Stomach (tissue), 9 donors: Measurements from ENCODE around the gene SLC49A4. TPM values are rescaled to one million over a fixed set of nuclear protein-coding genes. Genes with fewer than 3 reads are reported as not detected.

Experiments
- DNase-seq, 2 donors: peaks; one replicate each; pipeline versions ENCODE4 v3.0.0 to v3.0.0-alpha.2; 2013 to 2019
- H3K27ac ChIP-seq, 5 donors: fragments of 200-600 bp in 4 of 5; sonication (generic) in 4 of 5; one replicate each; pipeline ENCODE4 v1.5.1; 2013 to 2019; ENCODE audit warnings: mild to moderate bottlenecking in 1 of 5, moderate library complexity in 1 of 5
- H3K27me3 ChIP-seq, 3 donors: fragments of 200-600 bp; sonication (generic); one replicate each; pipeline ENCODE4 v1.5.1; 2017 to 2019; ENCODE audit warnings: mixed run types in 1 of 3
- H3K36me3 ChIP-seq, 4 donors: fragments of 200-600 bp; sonication (generic); 1 replicate in 3 of 4; 2 replicates in 1 of 4; pipeline ENCODE4 v1.5.1; 2016 to 2019
- H3K4me1 ChIP-seq, 4 donors: fragments of 200-600 bp; sonication (generic); one replicate each; pipeline ENCODE4 v1.5.1; 2016 to 2019
- H3K4me3 ChIP-seq, 4 donors: fragments of 200-600 bp; sonication (generic) in 3 of 4; one replicate each; pipeline ENCODE4 v1.5.1; 2016 to 2019; ENCODE audit warnings: mild to moderate bottlenecking in 1 of 4
- H3K9me3 ChIP-seq, 4 donors: fragments of 200-600 bp; sonication (generic); one replicate each; pipeline ENCODE4 v1.5.1; 2016 to 2019
- CTCF ChIP-seq, 7 experiments: fragments of 450-650 bp in 4 of 7; fragments of 200-600 bp in 3 of 7; sonication (generic) in 3 of 7; IDR thresholded peaks; one replicate each; pipeline ENCODE4 v1.5.1; 2016 to 2019; ENCODE audit warnings: antibody characterized with exemption in 7 of 7, control low read depth in 2 of 7, mild to moderate bottlenecking in 1 of 7
- EP300 ChIP-seq: sonication (generic); formaldehyde crosslinking; IDR thresholded peaks from one replicate; pipeline ENCODE4 v1.6.1; 2017; ENCODE audit warnings: antibody characterized with exemption
- POLR2A ChIP-seq, 4 donors: fragments of 450-650 bp; IDR thresholded peaks; one replicate each; pipeline ENCODE4 v1.6.1; 2016; ENCODE audit warnings: antibody characterized with exemption in 4 of 4, control low read depth in 2 of 4, mild to moderate bottlenecking in 1 of 4, moderate library complexity in 1 of 4
- POLR2AphosphoS5 ChIP-seq, 3 donors: sonication (generic); formaldehyde crosslinking; IDR thresholded peaks; one replicate each; pipeline ENCODE4 v1.6.1; 2016; ENCODE audit warnings: antibody characterized with exemption in 3 of 3
- WGBS, 5 donors: extraction: QIAGEN DNeasy Blood & Tissue Kit in 3 of 5; methylation state at CpG; one replicate each; pipeline versions ENCODE4 v1.1.5 to v1.1.7; 2013 to 2018; 5-methylcytosine and 5-hydroxymethylcytosine counted together
- intact Hi-C: fragments of 100-400 bp; cut with DNase I; formaldehyde crosslinking; loops from one replicate; pipeline ENCODE4 v1.15.1; 2023; ENCODE audit warnings: low total_unique reads
- polyA plus RNA-seq, 3 donors: library from polyadenylated mRNA; stranded (reverse); fragments of 200-250 nt; gene quantifications; one replicate each; pipeline ENCODE4 v1.2.3, GENCODE V29; 2013
- total RNA-seq, 5 donors: library from RNA; depleted of rRNA; stranded (reverse); fragments of >200 nt; gene quantifications; one replicate each; pipeline versions ENCODE4 v1.1.0 to v1.2.3, GENCODE V29; 2014 to 2016
- donor health status: healthy with polysubstance abuse.
- donor health status: Bipolar disorder and iron deficiency.
- donor health status: healthy.

SLC49A4 gene
- total and polyA plus RNA-seq, 8 donors = 0.31 to 28.8 (median 3.6) TPM

- H3K4me3 ChIP-seq = no peak overlapping the region
- TF ChIP-seq CTCF (IDR thresholded peaks at IDR 0.05) (no peak), POLR2AphosphoS5 (IDR thresholded peaks at IDR 0.05) (no peak), POLR2A (IDR thresholded peaks at IDR 0.05) (no peak), EP300 (no peak)
- no peaks in the 10 kb centered on the region for H3K27me3 ChIP-seq
- no peaks in the 10 kb centered on the region for H3K9me3 ChIP-seq
- peaks cover 0 to 22% (median 4%) of the 10 kb centered on the region in 4 donors for H3K4me1 ChIP-seq
- peaks cover 0 to 3% (median 0%) of the 10 kb centered on the region in 4 donors for H3K36me3 ChIP-seq
- DNase-seq = no peak
- WGBS, 5 donors = 78 to 93% (median 83%) methylated on average over 4 of the region's 4 CpGs
- intact Hi-C loops = no loop called here
- H3K27ac ChIP-seq = no peak overlapping the region
Measured at GRCh38 chr3:122890720-122891220, 95.9 kb downstream of the SLC49A4 start.

- H3K36me3 ChIP-seq = no peaks in the 10 kb centered on the region
- H3K9me3 ChIP-seq = no peaks in the 10 kb centered on the region
- TF ChIP-seq POLR2A (IDR thresholded peaks at IDR 0.05) (no peak), POLR2AphosphoS5 (IDR thresholded peaks at IDR 0.05) (no peak), CTCF (IDR thresholded peaks at IDR 0.05) (no peak), EP300 (no peak)
- intact Hi-C loops = no loop called here
- WGBS, 5 donors = 88 to 92% (median 89%) methylated on average over 21 of the region's 21 CpGs
- H3K27ac ChIP-seq = no peak overlapping the region
- DNase-seq = no peak
- H3K27me3 ChIP-seq = no peaks in the 10 kb centered on the region
- no peak overlapping the region for H3K4me3 ChIP-seq
- H3K4me1 ChIP-seq = peaks cover 0 to 22% (median 4%) of the 10 kb centered on the region in 4 donors
Measured at GRCh38 chr3:122892118-122892960, 97.5 kb downstream of the SLC49A4 start.

GRCh38 chr3:122893282-122893681, 98.4 kb downstream of the SLC49A4 start:
- 68 to 75% (median 69%) methylated on average over 8 of the region's 8 CpGs for WGBS, 5 donors
- DNase-seq = no peak
- Histone ChIP-seq H3K27me3 (no peaks in the 10 kb centered on the region), H3K4me1 (peaks cover 0 to 22% (median 4%) of the 10 kb centered on the region in 4 donors), H3K27ac (no peak overlapping the region), H3K36me3 (no peaks in the 10 kb centered on the region), H3K4me3 (no peak overlapping the region), H3K9me3 (no peaks in the 10 kb centered on the region)
- TF ChIP-seq POLR2A (IDR thresholded peaks at IDR 0.05) = no peak
- TF ChIP-seq EP300 = no peak
- intact Hi-C loops = no loop called here

GRCh38 chr3:122893754-122894668, 99.1 kb downstream of the SLC49A4 start:
- H3K27me3 ChIP-seq = peaks cover 0 to 5% (median 0%) of the 10 kb centered on the region in 3 donors
- H3K4me3 ChIP-seq = no peak overlapping the region
- TF ChIP-seq EP300 (no peak), POLR2AphosphoS5 (IDR thresholded peaks at IDR 0.05) (no peak), CTCF (IDR thresholded peaks at IDR 0.05) (no peak), POLR2A (IDR thresholded peaks at IDR 0.05) (no peak)
- H3K4me1 ChIP-seq = peaks cover 0 to 22% (median 4%) of the 10 kb centered on the region in 4 donors
- intact Hi-C loops = no loop called here
- no peaks in the 10 kb centered on the region for H3K9me3 ChIP-seq
- no peaks in the 10 kb centered on the region for H3K36me3 ChIP-seq
- no peak for DNase-seq
- H3K27ac ChIP-seq = no peak overlapping the region
- 53 to 68% (median 63%) methylated on average over 17 of the region's 17 CpGs for WGBS, 5 donors
